NCI-H774 (cell line): ENCODE measurements around the gene TCF19.

ENCODE experiments used
- DNase-seq: peaks from one replicate; lab custom pipeline; 2025; lab: John Stamatoyannopoulos, UW

The TCF19 gene

DNA sequence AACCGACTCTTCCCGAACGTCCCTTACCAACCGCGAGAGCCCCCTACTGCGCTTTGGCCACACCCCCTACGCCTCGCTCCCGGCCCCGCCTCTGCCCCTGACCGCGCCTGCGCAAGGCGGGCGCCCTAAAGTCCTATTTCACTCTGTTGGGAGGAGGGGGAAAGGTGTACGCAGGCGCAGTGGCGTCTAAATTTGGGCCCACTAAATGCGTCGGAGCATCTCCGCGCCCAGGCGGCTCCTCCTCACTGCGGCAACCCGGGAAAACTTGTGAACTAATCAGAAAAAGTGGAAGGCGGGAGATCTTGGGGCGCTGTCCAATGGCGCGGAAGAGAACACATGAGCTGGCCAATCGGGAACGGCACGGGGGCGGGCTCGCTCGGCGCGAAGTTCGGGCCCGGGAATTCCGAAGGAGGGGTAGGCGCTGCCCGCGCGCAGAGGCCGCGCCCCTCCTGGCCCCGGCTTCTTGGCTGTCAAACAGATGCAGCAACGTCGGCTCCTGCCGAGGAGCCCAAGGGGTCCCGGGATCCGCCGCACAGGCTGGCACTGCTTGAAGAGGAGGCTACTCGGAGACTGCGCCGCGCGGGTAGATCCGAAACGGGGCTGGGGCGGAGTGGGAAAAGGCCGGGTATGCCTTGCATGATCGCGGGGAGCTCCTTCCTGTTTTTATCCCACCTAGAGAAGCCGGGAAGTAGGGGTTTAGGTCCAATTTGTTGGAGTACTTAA, at the start of gene TCF19:
Gene TCF19 (plus strand): TSS at position 450 of the 723 bp plus-strand sequence. CDS start 881 bp downstream, outside the sequence.
- DNase-seq, result peak; percentile 97

DNA sequence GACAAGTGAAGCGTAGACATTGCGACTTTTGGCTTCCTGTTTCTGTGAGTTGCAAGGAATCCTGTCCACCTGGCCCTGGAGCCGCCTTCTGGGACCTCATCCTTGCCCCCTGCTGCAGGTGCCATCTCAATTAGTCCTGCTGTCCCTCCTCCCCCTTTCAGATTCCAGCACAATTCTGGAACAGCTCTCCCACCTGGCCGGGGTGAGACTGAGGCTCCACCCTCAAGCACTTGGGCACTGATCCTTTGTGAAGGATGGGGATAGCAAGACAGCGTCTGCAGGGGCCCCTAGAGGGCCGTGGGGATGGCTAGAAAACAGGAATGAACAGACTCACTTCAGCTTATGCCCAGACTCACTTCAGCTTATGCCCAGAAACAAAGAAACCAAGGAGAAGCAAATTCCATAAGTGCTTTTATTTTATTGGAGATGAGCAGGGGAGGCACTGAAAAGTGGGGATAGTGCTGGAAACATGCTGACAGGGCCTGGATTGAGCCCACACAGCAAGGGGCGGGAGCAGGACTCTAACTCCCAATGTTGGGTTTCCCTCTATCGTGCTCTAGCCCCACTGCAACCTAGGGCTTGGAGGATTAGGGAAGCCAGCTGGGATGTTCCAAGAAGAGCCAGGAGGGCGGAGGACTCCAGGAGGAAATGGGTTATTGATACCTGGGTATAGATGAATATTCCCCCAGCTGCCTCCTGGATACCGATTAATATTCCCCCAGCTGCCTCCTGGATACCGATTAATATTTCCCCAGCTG, 47.4 kb upstream of the TCF19 start:
- DNase-seq, result no peak

- DNase-seq, result no peak
Measured at GRCh38 chr6:31111712-31112111, 46.7 kb upstream of the TCF19 start.

DNA sequence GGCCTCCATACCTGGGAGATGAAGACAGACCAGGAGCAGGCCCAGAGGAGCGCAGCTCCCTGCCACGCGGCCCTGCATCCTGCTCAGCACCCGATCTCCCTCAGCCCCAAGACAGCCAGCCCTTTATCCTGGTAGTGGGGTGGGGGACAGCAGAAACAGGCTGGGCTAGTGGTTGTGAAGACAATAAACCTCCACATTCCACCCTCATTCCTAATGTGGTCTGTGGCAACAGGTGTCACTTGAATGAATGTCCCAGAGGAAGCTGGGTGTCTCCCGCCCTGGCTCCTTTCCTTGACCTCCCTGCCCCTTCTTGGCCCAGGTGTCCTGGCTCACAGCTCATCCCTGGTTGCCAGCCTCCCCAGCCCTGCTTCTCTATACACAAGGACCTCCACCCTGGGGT, 45.9 kb upstream of the TCF19 start, which contains the start of gene C6orf15:
Gene C6orf15 (minus strand): TSS at position 98 of the 400 bp plus-strand sequence. CDS start 20 bp downstream, at position 78.
- no peak for DNase-seq

GRCh38 chr6:31113861-31114540, 44.4 kb upstream of the TCF19 start:
- DNase-seq, result no peak

DNA sequence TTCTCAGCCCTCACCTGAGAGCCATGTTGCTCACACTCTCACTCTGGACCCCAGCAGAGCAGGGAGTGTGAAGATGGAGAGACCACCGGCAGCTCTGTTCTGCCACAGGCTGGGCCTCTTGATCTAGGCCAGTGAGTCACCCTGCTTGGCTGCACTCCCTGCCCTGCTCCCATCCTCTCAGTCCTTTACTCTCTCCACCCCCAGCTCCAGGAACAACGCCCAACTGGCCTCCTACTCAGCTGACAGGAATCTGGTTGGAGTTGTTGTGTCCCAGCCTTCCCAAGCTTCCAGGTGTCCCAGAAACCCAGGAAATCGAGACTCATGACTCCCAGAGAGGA, 43.9 kb upstream of the TCF19 start, which contains the start of gene PSORS1C1:
Gene PSORS1C1 (plus strand): TSS at position 260 of the 338 bp plus-strand sequence. CDS start 14,833 bp downstream, outside the sequence.
- no peak for DNase-seq

DNA sequence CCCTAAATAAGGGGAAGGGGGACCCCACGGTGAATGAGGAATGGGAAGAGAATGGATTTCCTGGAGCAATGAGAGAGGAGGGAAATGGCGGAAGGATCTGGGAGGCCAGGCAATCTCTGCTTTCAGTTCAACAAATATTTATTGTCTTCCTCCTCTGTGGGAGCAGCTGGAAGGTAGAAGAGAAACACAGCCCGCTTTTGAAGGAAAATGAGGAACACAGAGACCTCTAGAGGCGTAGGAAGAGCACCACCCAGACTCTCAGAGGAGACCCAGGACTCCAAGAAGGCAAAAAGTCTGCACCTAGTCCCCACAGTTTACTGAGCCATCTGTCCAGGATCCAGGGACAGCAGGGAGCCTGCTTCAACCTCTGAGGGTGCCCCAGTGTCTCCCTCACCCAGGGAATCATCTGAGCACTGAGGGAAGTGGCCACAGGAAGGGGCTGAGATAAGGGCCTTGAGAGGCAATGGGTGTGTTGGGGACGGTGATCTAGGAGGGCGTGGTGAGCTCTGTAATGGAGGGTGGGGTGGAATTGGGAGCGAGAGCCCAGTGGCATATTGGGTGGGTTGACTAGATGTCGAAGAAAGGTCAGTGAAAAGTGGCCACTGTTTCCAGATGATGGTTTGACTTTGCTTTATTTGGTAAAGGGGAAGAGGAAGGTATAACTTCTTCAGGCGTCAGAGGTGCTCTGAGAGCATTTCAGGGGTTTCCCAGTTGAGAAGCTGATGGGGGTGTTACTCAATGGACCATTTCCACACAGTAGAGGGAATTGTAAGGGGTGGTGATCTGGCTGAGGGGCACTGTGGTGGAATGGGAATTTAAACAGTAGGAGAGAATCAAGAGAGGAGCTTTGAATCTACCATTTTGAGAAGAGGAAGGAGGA, 43.2 kb upstream of the TCF19 start:
- no peak for DNase-seq

DNA sequence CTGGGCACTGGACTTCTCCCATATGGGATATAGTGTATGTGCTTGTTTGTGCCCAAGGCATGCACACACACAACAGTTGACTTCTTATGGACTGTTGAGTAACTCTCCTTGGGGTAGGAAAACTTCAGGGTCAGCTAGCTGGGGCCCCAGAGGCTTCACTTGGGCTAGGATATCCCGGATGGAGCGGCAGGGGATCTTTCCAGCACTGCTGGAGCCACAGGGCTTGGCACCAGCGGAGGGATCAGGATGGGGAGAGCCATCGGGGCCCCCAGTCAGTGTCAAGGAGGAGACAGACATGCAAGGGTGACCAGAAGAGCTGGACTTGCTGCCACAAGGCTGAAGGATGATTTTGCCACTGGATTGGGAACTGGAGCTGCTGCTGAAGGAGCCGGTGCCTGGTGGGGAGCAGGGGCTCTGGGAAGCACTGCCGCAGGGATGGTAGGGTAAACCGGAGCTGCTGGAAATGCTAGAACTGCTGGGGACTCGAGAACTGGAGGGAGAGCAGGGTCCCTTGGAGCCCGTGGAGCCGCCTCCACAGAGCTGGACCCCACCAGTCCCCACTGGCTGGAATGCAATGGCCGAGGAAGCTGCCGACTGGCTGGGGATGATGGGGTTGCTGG, 42.3 kb upstream of the TCF19 start:
- no peak for DNase-seq

- no peak for DNase-seq
Measured at GRCh38 chr6:31116661-31117385, 41.6 kb upstream of the TCF19 start.

DNA sequence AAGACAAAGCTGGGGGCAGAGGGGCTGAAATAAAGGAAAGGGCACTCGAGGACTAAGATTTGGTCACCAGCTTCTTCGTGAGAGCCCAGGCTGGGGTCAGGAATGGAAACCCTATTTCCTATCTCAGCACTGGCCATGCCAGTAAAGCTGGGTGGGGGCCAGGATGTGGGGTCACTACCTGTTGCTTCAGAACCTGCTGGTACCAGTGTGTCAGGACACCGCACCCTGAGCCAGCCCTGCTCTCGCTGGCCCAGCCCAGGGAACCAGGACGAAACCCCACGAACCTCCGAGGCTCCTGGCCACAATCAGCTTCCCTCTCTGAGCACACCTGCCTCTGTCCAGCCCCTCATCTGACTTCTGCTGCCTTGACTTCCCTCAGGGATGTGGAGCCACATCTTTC, 40.2 kb upstream of the TCF19 start:
- DNase-seq, result no peak

DNA sequence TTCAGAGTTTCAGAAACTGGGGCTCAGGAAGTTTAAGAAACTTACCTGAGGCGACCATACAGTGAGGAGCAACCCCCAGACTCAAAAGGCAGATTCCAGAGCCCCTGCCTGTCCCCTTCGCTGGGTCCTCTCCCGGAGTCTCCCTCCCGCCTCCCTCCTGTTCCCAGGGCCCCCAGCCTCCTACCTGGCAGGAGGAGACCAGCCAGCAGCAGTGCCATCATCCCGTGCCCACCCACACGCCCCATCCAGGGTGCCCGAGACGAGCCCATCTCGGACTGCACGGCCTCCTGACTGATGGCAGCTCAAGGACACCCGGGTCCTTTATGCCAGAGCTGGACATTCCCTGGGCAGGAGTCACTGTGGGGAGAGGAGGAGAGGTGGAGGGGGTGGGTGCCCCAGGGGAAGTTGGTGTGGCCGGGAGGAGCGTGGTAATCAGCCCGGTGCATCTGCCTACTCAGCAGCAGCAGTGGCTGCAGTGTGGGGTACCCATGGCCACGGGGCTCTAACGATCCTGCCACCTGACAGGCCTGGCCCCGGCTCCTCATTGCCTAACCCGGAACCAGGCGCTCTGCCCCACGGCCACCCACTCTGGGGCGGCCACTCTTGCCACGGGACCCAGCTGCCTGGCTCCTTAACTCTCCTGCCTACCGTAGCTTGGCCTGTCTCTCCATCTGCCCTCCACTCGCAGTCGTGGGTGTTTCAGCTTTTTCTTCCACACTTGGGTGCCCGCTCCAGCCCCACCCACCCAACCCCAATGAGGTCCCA, 38.1 kb upstream of the TCF19 start, which contains the start of gene CDSN:
Gene CDSN (minus strand): TSS at position 296 of the 765 bp plus-strand sequence. CDS start 27 bp downstream, at position 269.
- DNase-seq, result no peak

- no peak for DNase-seq
Measured at GRCh38 chr6:31121131-31121790, 37.1 kb upstream of the TCF19 start.

DNA sequence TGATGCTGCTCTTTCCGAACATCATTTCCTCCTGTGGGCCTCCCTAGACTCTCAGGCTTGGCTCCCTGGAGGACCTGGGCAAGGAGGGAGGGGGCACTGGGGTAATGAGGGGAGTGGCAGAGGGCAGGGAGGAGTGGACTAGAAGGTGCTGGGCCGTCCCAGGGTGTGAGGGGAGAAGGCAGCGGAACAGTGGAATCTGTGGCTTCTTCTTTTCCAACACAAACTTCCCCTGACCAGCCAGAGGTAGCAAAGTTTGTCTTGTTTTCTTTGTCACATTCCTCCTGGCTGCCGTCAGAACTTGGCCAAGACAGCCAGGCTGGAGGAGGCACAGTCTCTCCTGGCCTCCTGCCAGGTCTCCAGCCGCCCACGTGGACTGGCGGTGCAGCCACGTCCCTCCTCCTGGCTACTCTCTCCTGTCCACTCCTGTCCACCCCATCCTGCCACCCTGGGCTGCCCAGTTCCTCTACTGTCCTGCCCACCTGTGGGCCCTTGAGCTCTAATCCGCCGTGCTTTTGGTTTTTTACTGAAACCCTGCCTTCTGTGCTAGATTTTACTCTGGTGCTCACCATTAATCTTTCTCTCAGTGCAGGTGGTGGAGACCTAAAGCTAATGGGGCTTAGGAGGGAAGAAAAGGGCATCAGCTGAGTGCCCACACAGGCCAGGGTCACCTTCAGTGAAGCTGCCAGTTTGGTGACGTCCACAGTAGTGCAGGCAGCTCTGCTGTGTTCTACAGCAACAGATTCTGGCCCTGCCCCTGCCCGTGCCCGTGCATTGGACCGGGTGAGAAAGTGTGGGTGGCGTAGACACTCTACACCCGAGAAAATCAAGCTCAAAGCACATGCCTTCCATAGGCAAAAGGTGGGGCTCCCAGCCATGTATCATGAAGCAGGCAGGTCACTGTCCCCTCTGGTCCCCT, 35.3 kb upstream of the TCF19 start:
- no peak for DNase-seq

- DNase-seq, result no peak
Measured at GRCh38 chr6:31125162-31125561, 33.2 kb upstream of the TCF19 start.

DNA sequence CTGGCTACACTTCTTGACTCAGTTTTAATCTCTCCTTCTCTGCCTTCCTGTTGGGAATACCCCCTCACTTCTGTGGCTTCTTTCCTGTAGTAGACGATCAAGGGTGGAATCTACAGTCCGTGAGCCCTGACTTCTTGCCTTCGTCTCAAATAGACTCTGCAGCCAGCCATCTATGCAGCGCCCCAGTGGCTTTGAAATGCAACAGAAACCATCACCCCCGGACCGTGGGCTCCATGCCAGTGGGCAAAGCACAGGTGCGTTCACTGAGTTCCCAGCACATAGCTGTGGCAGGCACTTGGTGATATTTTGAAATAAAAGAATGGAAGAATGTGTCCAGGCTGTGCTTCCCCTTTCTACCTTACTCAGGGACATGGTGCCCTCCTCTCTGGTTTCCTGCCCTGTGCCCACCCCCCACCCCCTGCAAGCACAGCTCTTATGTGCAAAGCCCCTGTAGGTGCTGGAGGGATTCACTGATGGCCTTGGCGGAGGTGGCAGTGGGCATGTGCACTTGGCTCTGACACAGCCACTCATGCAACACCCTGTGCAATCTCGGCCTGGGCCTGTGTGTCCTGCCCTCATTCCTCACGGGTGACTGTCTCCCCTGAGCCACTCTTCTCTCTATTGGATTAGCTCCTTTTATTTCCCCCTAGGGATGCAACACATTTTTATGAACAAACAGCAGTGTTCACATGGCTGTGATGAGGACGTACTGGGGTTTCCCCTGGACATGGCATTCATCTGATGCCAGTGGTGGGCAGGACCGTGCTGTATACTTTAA, 32.6 kb upstream of the TCF19 start:
- no peak for DNase-seq

DNA sequence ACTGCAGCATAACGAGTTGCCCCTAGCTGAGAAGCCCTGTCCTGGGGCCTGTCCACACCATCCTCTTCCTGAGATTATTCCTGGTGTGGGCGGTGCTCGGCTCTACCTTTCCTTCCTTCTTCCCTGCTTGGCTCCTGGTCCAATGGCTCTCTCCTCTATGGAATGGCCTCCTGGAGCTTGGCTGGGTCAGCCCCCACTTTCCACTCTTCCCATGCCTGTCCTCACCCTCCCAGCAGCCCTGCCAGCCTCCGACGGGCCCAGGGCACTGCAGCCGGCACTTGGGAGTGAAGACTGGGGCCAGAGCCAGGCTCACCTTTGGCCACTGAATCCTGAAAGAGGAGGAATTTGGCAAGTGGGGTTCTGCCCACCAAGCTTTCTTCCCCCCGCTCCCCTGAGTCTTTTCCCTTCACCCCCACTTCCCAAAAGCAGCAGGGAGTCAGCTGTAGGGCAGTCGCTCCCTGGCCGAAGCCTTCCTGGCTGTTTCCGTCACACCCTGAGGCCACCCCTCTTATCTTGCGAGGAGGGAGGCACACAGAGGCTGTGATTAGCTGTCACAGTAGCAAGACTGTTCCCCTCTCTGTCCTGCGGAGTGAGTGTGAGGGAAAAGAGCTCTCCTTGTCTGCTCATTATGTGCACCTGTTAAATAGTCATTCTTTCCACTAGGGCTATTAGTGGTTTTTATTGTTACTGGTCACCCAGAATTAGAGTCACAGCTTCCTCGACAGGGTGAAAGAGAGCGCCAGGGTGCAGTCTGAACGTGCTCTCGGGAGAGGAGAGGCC, 31.8 kb upstream of the TCF19 start:
- DNase-seq, result no peak
